ENCODE data around the gene EPB41L3.
"Not testable (repeated sequence)": the region's sequence is repeated elsewhere in the genome, so short reads cannot be mapped to it uniquely, and the experiment has no call there.

Gene EPB41L3

GRCh38 chr18:5530629-5531178 is 13.1 kb downstream of the EPB41L3 start:
- DNase-seq = no peak

GRCh38 chr18:5529471-5529870 is 14.3 kb downstream of the EPB41L3 start:
- no peak for DNase-seq

GRCh38 chr18:5527603-5528002 is 16.2 kb downstream of the EPB41L3 start:
- no peak for DNase-seq

- DNase-seq = no peak
Measured at GRCh38 chr18:5524660-5525059, 19.1 kb downstream of the EPB41L3 start.

- DNase-seq = no peak
Measured at GRCh38 chr18:5521000-5521399, 22.8 kb downstream of the EPB41L3 start.

- DNase-seq = no peak
Measured at GRCh38 chr18:5520464-5520863, 23.3 kb downstream of the EPB41L3 start.

- no peak for DNase-seq
Measured at GRCh38 chr18:5519448-5520298, 24.1 kb downstream of the EPB41L3 start.

- no peak for DNase-seq
Measured at GRCh38 chr18:5518899-5519371, 24.9 kb downstream of the EPB41L3 start.

- no peak for DNase-seq
Measured at GRCh38 chr18:5518179-5518770, 25.5 kb downstream of the EPB41L3 start.

- no peak for DNase-seq
Measured at GRCh38 chr18:5516841-5517240, 27.0 kb downstream of the EPB41L3 start.

GRCh38 chr18:5515011-5515784 is 28.6 kb downstream of the EPB41L3 start:
- DNase-seq = no peak

- no peak for DNase-seq
Measured at GRCh38 chr18:5513947-5514346, 29.9 kb downstream of the EPB41L3 start.

- DNase-seq = no peak
Measured at GRCh38 chr18:5512176-5512575, 31.6 kb downstream of the EPB41L3 start.

GRCh38 chr18:5511541-5511940 is 32.3 kb downstream of the EPB41L3 start:
- not testable (repeated sequence) for DNase-seq

GRCh38 chr18:5510135-5510846 is 33.5 kb downstream of the EPB41L3 start:
- DNase-seq = no peak

GRCh38 chr18:5508821-5509220 is 35.0 kb downstream of the EPB41L3 start:
- DNase-seq = no peak

GRCh38 chr18:5507756-5508155 is 36.0 kb downstream of the EPB41L3 start:
- no peak for DNase-seq

- no peak for DNase-seq
Measured at GRCh38 chr18:5506174-5506573, 37.6 kb downstream of the EPB41L3 start.

GRCh38 chr18:5503740-5504139 is 40.1 kb downstream of the EPB41L3 start:
- no peak for DNase-seq

- DNase-seq = no peak
Measured at GRCh38 chr18:5500158-5500939, 43.4 kb downstream of the EPB41L3 start.

GRCh38 chr18:5498452-5498851 is 45.3 kb downstream of the EPB41L3 start:
- no peak for DNase-seq

GRCh38 chr18:5496305-5496704 is 47.5 kb downstream of the EPB41L3 start:
- no peak for DNase-seq

Data from T1000 (cell line).